HG03135 (cell line): ENCODE results near the gene C12orf76.

ENCODE experiments used
- ATAC-seq: cut with Tn5 transposase; IDR thresholded peaks from one replicate; pipeline ENCODE4 v1.9.1; 2021; ENCODE audit warnings: mild to moderate bottlenecking, moderate library complexity; ENCODE audit not compliant: unreplicated experiment

Gene C12orf76

DNA sequence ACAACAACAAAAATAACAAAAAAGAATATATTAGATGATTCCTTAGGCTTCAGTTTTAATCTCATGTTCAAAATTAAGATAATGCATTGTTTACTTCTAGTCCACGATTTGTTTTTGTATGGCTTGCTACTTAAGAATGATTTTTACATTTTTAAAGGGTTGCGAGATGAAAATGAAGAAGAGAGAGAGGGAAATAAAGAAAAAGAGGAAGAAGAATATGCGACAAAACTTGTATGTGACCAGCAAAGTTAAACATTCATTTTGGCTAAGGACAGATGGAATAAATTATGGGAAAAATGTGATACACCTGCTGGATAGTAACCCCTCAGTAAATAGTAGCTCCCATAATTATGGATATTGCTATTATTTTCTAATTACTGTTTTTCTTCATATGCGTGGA, 50.9 kb downstream of the C12orf76 start:
- no peak for ATAC-seq

- ATAC-seq = no peak
These were observed 51.9 kb downstream of the C12orf76 start for GRCh38 chr12:109996483-109996853.

GRCh38 chr12:109995686-109996482, 52.4 kb downstream of the C12orf76 start, which contains the start of gene GIT2:
GIT2 (minus strand) TSS chr12:109996368; CDS start chr12:109996224, 144 bp downstream.
- ATAC-seq = peak; percentile 53

- no peak for ATAC-seq
These were observed 53.0 kb downstream of the C12orf76 start for GRCh38 chr12:109995361-109995685.

DNA sequence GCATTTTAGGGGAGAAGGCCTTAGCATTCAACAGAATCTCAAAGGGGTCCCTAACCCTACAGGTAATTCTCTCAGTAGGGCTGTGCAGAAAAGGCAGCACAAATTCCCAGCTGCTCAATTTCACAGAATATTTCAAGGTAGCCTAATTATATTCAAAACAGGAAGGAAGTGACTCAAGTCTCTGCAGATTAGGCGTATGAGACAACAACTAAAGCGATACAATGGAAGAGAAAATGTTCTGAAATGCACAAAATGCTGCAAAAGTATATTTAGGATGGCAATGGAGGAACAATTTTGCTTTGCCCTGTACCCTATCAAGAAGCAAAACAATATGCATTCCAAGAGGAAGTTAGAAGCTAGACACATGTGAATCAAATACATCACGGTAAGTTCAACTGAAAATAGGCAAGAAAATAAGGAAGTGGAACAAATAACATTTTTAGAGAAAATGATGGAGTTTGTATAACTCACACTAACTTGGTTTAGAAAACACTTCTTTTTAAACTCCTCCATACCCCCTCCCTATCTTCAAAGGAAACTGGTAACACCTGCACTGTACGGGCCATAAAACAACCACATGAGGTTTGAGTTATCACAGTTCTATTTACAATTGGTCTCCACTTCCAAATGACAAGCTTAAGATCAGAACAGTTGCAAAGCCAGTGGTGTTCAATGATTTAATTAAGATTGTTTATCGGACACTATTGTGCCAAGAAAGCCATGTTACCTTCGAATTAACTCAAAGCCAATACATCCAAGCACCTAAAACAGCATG, 53.7 kb downstream of the C12orf76 start:
- ATAC-seq = no peak

- no peak for ATAC-seq
These were observed 55.2 kb downstream of the C12orf76 start for GRCh38 chr12:109993091-109993490.

- ATAC-seq = no peak
These were observed 56.7 kb downstream of the C12orf76 start for GRCh38 chr12:109991586-109991985.
